Mucosa of descending colon (tissue), 3 donors: Measurements from ENCODE around the gene TRMT1. TPM values are rescaled to one million over a fixed set of nuclear protein-coding genes. Genes with fewer than 3 reads are reported as not detected.

Source experiments
- ATAC-seq: fragments of 200-7000 bp; cut with Tn5 transposase; one replicate; pipeline ENCODE4 v1.9.1; 2020; ENCODE audit warnings: mild to moderate bottlenecking, moderate library complexity
- DNase-seq, 3 donors: peaks; one replicate each; pipeline ENCODE4 v3.0.0-alpha.2; 2020
- H3K36me3 ChIP-seq: fragments of 200-600 bp; one replicate; pipeline ENCODE4 v1.8.0; 2021; ENCODE audit warnings: low read depth, mild to moderate bottlenecking
- H3K4me1 ChIP-seq: fragments of 200-600 bp; one replicate; pipeline ENCODE4 v1.8.0; 2021; ENCODE audit warnings: low read depth, mild to moderate bottlenecking
- H3K4me3 ChIP-seq: fragments of 200-600 bp; one replicate; pipeline ENCODE4 v1.8.0; 2021; ENCODE audit warnings: mild to moderate bottlenecking
- H3K9me3 ChIP-seq: fragments of 200-600 bp; one replicate; pipeline ENCODE4 v1.8.0; 2021; ENCODE audit warnings: mild to moderate bottlenecking
- intact Hi-C, 2 donors: fragments of 100-400 bp; cut with DNase I in 1 of 2; cut with micrococcal nuclease in 1 of 2; formaldehyde crosslinking; loops; one replicate each; pipeline versions ENCODE4 v1.11.0 to v1.11.1; 2022; cut with DNase I, micrococcal nuclease
- total RNA-seq, 3 donors: library from RNA; stranded (reverse); fragmentation: NEBNext Ultra II Directional in 2 of 3; extraction: Animal tissue kit (Norgen Biotek cat#: 25700) in 2 of 3; gene quantifications; one replicate each; pipeline versions ENCODE4 v1.2.1 to v1.2.4, GENCODE V29; 2021 to 2023
- TF ChIP-seq, protein P1 (sequence below): fragments of 200-600 bp; IDR thresholded peaks from one replicate; pipeline ENCODE4 v1.8.0; 2022; ENCODE audit warnings: antibody characterized with exemption, mild to moderate bottlenecking
- donor health status: DM: no; HTN: no; CAD: no; lungs with moderate emphysema.
- donor health status: DM: no; HTN: no; CAD: no.
- donor health status: DM: no; HTN: yes; CAD: no.

Gene TRMT1
- total RNA-seq, 3 donors from 2014 or later, result 26.6 to 37.9 (median 30.0) TPM

DNA sequence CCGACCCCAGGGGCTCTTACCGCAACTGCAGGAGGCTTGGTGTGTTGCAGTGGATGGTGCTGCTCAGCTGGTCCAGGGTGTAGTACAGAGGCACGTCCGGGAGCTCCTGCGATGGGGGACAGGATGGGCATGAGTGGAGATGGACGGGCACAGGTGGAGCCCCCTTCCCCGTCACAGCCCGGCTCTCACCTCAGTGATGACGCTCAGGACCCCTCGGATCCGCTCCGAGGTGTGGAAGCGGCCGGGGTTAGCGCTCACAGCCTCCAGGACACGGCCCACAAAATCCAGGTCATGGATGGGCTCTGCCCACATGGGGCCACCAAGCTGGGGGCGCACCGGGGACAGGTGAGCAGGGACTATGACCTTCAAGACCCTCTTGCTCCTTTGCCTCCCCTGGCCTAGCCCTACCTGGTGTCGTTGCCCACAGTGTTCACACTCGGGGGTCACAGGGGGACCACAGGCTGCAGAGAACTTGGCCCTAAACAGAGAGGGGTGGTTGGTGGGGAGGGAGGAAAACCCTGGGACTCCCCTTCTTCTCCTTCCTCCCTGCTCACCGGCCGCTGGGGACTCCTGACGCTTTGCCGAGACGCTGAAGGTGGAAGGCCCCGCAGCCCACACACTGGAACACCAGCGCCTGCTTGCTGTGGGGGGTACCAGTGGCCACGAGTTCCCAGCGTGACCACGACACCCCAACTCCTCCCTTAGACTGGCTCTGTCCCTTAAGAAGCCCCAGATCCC is 7.0 kb downstream of the TRMT1 start:
- ATAC-seq, result no peak
- no peaks in the 10 kb centered on the region for H3K36me3 ChIP-seq

DNA sequence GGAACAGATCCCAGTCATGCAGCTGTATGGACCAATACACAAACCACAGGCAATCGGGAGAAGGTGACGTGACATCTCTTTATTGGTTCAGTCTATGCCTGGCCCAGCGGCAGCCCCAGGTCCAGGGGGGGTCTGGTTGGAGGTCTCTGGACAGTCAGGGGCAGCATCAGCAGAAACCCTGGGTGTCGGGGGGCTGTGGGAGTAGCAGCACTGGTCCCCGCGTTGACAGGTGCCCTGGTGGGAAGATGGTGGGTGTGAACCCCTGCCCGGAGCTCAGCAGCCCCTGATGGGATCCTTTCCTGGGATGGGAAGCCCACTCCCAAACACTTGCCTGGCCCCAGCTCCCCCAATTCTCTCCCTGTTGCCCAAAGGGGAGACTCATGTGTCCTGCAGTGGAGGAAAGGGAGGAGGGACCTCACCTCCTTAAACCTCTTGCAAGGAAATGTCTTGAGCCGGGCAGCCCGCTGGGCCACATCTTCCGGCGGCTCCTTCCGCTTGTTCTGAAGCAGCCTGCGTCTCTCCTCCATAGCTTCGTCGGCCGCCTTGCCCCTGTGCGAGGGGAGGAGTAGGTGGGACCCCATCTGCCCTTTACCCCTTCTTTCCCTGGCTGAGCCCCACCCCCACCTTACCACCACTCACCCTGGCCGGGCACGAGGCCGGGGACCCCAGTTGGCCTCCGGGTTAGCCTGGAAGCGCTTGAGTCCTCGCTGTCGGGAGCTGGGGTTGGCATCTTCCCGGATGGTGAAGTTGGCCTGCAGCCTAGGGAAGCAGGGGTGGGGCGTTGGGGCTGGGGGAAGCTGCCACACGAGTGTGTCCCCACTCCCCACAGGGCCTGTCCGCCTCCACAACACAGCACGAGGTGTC is 11.5 kb downstream of the TRMT1 start:
- peaks cover 14% of the 10 kb centered on the region for H3K4me1 ChIP-seq
- ATAC-seq (peak; percentile 9), DNase-seq (peak; percentile 26 to 75 (median 47))
- H3K36me3 ChIP-seq, result no peaks in the 10 kb centered on the region
- H3K4me3 ChIP-seq, result no peak overlapping the region
- intact Hi-C loops, result no loop called here
- H3K9me3 ChIP-seq, result no peaks in the 10 kb centered on the region
- TF ChIP-seq, protein P1, sequence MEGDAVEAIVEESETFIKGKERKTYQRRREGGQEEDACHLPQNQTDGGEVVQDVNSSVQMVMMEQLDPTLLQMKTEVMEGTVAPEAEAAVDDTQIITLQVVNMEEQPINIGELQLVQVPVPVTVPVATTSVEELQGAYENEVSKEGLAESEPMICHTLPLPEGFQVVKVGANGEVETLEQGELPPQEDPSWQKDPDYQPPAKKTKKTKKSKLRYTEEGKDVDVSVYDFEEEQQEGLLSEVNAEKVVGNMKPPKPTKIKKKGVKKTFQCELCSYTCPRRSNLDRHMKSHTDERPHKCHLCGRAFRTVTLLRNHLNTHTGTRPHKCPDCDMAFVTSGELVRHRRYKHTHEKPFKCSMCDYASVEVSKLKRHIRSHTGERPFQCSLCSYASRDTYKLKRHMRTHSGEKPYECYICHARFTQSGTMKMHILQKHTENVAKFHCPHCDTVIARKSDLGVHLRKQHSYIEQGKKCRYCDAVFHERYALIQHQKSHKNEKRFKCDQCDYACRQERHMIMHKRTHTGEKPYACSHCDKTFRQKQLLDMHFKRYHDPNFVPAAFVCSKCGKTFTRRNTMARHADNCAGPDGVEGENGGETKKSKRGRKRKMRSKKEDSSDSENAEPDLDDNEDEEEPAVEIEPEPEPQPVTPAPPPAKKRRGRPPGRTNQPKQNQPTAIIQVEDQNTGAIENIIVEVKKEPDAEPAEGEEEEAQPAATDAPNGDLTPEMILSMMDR, result no peak

More for the DNA sequence above, 7.0 kb downstream of the TRMT1 start:
- intact Hi-C loops, result no loop called here
- TF ChIP-seq, protein P1, result no peak
- no peaks in the 10 kb centered on the region for H3K4me1 ChIP-seq
- no peak for DNase-seq
- H3K4me3 ChIP-seq, result no peak overlapping the region
- no peaks in the 10 kb centered on the region for H3K9me3 ChIP-seq

DNA sequence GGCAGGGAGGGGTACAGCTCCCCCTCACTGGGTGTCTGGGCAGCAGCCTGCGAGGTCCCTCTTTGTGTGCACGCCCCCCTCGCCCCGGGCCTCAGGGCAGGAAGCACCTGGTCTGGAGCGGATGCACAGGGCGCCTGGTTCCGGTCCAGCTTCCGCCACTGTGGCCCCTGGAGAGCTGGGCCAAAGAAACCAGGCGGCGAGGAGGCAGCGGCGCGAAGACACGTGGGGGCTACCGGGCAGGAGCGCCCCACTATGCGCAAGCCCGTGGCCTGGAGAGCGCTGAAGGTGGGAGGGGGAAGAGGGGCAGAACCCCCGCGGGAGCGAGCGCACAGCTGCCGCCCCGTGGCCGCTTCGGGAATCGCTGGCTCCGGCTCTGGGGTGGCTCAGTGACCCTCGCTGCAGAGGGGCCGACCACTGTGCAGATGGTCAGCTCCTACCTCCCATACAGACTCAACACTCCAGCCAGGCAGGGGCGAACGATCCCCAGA is 12.1 kb downstream of the TRMT1 start:
- H3K36me3 ChIP-seq, result no peaks in the 10 kb centered on the region

DNA sequence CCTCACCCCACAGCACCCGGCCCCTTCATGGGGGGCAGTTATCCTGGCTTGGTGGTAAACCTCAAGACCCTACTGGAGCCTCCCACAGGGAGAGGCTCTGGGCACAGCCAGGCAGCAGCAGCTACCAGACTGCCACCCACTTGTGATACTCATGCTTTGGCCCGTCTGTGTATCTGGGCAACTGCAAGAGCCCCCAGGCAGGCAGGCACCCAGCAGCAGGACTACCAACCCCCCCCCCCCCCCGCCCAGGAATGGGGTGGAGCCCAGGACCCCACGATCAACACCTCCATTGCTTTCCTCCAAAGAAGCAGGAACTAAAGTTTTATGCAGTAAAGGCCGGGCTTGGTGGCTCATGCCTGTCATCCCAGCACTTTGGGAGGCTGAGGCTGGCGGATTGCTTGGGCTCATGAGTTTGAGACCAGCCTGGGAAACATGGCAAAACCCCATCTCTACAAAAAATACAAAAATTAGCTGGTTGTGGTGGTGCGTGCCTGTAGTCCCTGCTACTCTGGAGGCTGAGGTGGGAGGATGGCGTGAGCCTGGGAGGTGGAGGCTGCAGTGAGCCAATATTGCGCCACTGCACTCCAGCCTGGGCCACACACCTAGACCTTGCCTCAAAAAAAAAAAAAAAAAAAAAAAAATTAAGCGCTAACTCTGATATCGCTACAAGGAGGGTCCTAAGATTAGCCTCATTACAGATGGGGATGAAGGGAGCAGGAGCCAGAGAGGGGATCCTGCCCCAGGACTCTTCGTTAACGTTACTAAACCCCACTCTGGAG is 12.8 kb downstream of the TRMT1 start:
- intact Hi-C loops, result no loop called here
- peaks cover 24% of the 10 kb centered on the region for H3K4me1 ChIP-seq

More for the DNA sequence above, 12.1 kb downstream of the TRMT1 start:
- H3K4me1 ChIP-seq, result peaks cover 20% of the 10 kb centered on the region
- H3K9me3 ChIP-seq, result no peaks in the 10 kb centered on the region
- intact Hi-C loops, result no loop called here
- H3K4me3 ChIP-seq, result no peak overlapping the region
- TF ChIP-seq, protein P1, result peak; percentile 45
- DNase-seq, result peak; percentile 49 to 92 (median 69)
- peak; percentile 49 for ATAC-seq

More for the DNA sequence above, 12.8 kb downstream of the TRMT1 start:
- Histone ChIP-seq H3K4me3 (no peak overlapping the region), H3K9me3 (no peaks in the 10 kb centered on the region), H3K36me3 (no peaks in the 10 kb centered on the region)
- no peak for DNase-seq
- ATAC-seq, result no peak
- TF ChIP-seq, protein P1, result no peak
